ENCODE measurements around the gene NOL4L. TPM values are rescaled to one million over a fixed set of nuclear protein-coding genes. Genes with fewer than 3 reads are reported as not detected.

Gene NOL4L
- total and polyA plus RNA-seq, 2 experiments from 2014 or later, result 35.6 to 42.9 TPM

- Histone ChIP-seq H3K9me3 (ENCODE audit: low read depth) (no peaks in the 10 kb centered on the region), H3K4me1 (ENCODE audit: insufficient read depth) (no peaks in the 10 kb centered on the region), H3K4me3 (no peak overlapping the region), H3K36me3 (replicated peaks; ENCODE audit: insufficient read depth, low read depth) (no peaks in the 10 kb centered on the region), H3K27ac (no peak overlapping the region), H3K9me2 (replicated peaks; ENCODE audit: insufficient read depth) (no peaks in the 10 kb centered on the region), H3K4me2 (no peak overlapping the region), H3K79me2 (peaks cover 99% of the 10 kb centered on the region), H3K27me3 (no peaks in the 10 kb centered on the region), H4K20me1 (ENCODE audit: insufficient read depth, poor library complexity, severe bottlenecking) (peaks cover 31% of the 10 kb centered on the region), H2AFZ (no peak overlapping the region)
- 69% methylated on average over 2 of the region's 2 CpGs for WGBS (ENCODE audit: low lambda C conversion rate, missing lambda C conversion rate)
- TF ChIP-seq EZH2 (IDR thresholded peaks at IDR 0.05; ENCODE audit: borderline replicate concordance) (no peak), CTCF (IDR thresholded peaks at IDR 0.05; ENCODE audit: poor library complexity) (no peak), EZH2phosphoT487 (IDR thresholded peaks at IDR 0.05; ENCODE audit: low read depth, severe bottlenecking, unreplicated experiment) (no peak)
- no peak for DNase-seq (ENCODE audit: low spot score)
Observed at GRCh38 chr20:32404017-32404416, 181.1 kb downstream of the NOL4L start.

- no peaks in the 10 kb centered on the region for H3K36me3 ChIP-seq (replicated peaks; ENCODE audit: insufficient read depth, low read depth)
- H3K79me2 ChIP-seq, result peaks cover 94% of the 10 kb centered on the region
- no peak overlapping the region for H3K4me3 ChIP-seq
- H2AFZ ChIP-seq, result no peak overlapping the region
- DNase-seq (ENCODE audit: low spot score), result no peak
- no peaks in the 10 kb centered on the region for H3K9me2 ChIP-seq (replicated peaks; ENCODE audit: insufficient read depth)
- WGBS (ENCODE audit: low lambda C conversion rate, missing lambda C conversion rate), result 95% methylated on average over 1 of the region's 1 CpG
- no peaks in the 10 kb centered on the region for H3K27me3 ChIP-seq
- no peak overlapping the region for H3K27ac ChIP-seq
- H4K20me1 ChIP-seq (ENCODE audit: insufficient read depth, poor library complexity, severe bottlenecking), result peaks cover 31% of the 10 kb centered on the region
- no peak for TF ChIP-seq EZH2phosphoT487 (IDR thresholded peaks at IDR 0.05; ENCODE audit: low read depth, severe bottlenecking, unreplicated experiment)
- TF ChIP-seq CTCF (IDR thresholded peaks at IDR 0.05; ENCODE audit: poor library complexity), result no peak
- TF ChIP-seq EZH2 (IDR thresholded peaks at IDR 0.05; ENCODE audit: borderline replicate concordance), result no peak
- no peaks in the 10 kb centered on the region for H3K4me1 ChIP-seq (ENCODE audit: insufficient read depth)
- H3K9me3 ChIP-seq (ENCODE audit: low read depth), result no peaks in the 10 kb centered on the region
- H3K4me2 ChIP-seq, result no peak overlapping the region
Observed at GRCh38 chr20:32400476-32400875, 184.7 kb downstream of the NOL4L start.

GRCh38 chr20:32397567-32398084, 187.5 kb downstream of the NOL4L start:
- Histone ChIP-seq H3K79me2 (peaks cover 95% of the 10 kb centered on the region), H2AFZ (no peak overlapping the region)

More at GRCh38 chr20:32397567-32398084, 187.5 kb downstream of the NOL4L start:
- Histone ChIP-seq H4K20me1 (ENCODE audit: insufficient read depth, poor library complexity, severe bottlenecking) (peaks cover 17% of the 10 kb centered on the region), H3K27me3 (no peaks in the 10 kb centered on the region), H3K9me2 (replicated peaks; ENCODE audit: insufficient read depth) (no peaks in the 10 kb centered on the region), H3K27ac (no peak overlapping the region), H3K4me3 (no peak overlapping the region), H3K4me1 (ENCODE audit: insufficient read depth) (no peaks in the 10 kb centered on the region), H3K9me3 (ENCODE audit: low read depth) (no peaks in the 10 kb centered on the region), H3K4me2 (no peak overlapping the region), H3K36me3 (replicated peaks; ENCODE audit: insufficient read depth, low read depth) (no peaks in the 10 kb centered on the region)
- TF ChIP-seq EZH2 (IDR thresholded peaks at IDR 0.05; ENCODE audit: borderline replicate concordance) (no peak), CTCF (IDR thresholded peaks at IDR 0.05; ENCODE audit: poor library complexity) (no peak), EZH2phosphoT487 (IDR thresholded peaks at IDR 0.05; ENCODE audit: low read depth, severe bottlenecking, unreplicated experiment) (no peak)
- WGBS (ENCODE audit: low lambda C conversion rate, missing lambda C conversion rate), result 96% methylated on average over 11 of the region's 11 CpGs
- DNase-seq (ENCODE audit: low spot score), result no peak
